Measurements from ENCODE around the gene GK2.

GRCh38 chr4:79413032-79413885 lies 5.2 kb upstream of the GK2 start:
- TF ChIP-seq CTCF (IDR thresholded peaks at IDR 0.05; ENCODE audit: borderline replicate concordance, extremely low read depth, low read length, poor library complexity, severe bottlenecking) (no peak), EZH2 (IDR thresholded peaks at IDR 0.05; ENCODE audit: borderline replicate concordance, low read depth, low read length, severe bottlenecking) (no peak)

Measured in DND-41 (cell line).